UCSD-AML1 (cell line): ENCODE results near the gene DCDC2B.

Experiments used
- DNase-seq: peaks from one replicate; lab custom pipeline; 2025; ENCODE audit not compliant: unreplicated experiment; lab: John Stamatoyannopoulos, UW

Gene DCDC2B

DNA sequence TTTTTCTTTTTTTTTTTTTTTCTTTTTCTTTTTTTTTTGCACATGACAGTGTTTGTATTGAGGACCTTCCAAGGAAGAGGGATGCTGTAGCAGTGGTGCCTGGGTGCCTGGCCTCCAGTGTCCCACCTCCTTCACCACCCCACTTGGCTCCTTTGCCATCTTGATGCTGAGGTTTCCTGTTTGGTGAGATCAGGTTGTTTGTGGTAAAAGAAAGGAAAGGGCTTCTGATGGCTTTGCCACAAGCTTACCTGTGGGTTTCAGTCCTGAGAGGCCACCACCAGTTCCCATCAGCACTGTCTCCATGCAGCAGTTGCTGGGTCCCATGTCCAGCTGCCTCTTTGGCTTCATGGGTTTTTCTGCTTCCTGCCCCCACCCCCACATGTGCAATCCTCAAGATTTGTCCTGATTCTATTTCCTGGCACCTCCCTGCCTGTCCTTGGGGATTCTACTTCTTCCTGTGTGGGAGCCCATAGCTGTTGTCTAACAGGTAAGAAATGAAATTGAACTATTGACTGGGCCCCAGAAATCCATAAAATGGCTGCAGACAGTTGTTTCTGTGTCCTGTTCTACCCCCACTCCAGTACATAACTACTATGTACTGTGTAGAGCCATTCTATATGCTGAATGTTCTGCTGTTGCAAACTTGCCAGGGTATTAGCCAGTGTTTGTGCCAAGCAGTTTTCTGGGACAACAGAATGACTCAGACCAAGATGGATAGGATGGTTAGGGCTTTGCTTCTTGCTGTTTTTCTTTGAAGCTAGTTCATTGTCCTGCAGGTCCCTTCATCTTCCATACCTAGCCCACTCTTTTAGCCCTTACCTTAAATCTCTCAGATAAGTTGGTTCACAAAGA, 12.7 kb upstream of the DCDC2B start:
- no peak for DNase-seq

DNA sequence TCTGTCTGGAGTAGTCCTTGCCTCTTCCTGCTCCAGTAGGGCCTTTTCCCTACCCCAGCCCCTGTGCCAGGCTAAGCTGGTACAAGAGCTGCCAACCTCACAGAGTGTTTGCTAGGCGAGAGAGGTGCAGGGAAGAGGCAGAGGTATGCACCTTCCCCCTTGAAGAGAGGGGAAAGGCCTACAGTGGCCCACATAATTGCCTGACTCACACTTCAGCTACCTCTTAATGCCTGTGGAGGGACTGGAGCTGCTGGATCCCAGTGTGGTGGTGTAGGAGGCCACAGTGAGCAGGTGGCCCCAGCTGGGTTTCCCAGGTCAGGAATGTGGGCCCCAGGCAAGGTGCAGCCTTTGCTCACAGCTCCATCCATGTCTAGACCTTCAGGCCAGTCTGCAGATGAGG, 11.8 kb upstream of the DCDC2B start:
- DNase-seq = no peak

DNA sequence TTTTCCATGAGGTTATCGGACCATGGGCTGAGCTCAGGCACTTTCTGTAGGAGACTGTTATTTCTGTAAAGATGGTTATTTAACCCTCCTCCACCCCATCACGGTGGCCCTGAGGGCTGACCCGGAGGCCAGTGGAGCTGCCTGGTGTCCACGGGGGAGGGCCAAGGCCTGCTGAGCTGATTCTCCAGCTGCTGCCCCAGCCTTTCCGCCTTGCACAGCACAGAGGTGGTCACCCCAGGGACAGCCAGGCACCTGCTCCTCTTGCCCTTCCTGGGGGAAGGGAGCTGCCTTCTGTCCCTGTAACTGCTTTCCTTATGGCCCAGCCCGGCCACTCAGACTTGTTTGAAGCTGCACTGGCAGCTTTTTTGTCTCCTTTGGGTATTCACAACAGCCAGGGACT, 11.1 kb upstream of the DCDC2B start:
- DNase-seq = no peak

- DNase-seq = no peak
Measured at GRCh38 chr1:32198237-32199042, 10.4 kb upstream of the DCDC2B start.

DNA sequence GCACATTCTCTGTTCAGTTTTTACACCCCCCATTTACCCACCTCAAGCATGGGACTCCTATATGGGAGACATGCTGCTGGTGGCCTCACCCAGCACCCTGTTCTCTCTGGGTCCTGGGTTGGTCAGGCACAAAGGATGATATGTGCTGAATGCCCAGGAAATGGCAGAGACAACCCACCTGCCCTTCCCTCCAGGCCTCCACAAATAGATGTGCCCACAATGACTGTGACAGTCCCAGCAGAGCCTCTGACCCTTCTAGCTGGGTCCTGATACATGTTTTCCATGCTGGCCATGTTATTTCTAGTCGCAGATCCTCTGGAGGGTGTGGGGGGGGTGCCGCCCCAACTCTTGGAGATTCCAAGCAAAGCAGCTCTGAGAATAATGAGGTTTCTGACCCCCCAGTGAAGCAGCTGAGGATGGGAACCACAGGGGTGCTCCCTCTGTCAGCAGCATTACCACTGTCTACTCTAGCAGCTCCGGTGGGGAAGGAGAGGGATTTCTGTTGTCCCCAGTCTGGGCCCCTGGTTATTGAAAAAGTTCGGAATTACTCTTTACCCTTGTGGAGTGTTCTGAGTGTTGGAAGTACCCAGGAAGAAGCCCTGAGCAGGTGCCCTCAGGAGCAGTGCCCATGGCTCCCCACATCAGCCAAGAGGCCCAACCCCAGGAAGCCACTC, 9.7 kb upstream of the DCDC2B start:
- no peak for DNase-seq

DNA sequence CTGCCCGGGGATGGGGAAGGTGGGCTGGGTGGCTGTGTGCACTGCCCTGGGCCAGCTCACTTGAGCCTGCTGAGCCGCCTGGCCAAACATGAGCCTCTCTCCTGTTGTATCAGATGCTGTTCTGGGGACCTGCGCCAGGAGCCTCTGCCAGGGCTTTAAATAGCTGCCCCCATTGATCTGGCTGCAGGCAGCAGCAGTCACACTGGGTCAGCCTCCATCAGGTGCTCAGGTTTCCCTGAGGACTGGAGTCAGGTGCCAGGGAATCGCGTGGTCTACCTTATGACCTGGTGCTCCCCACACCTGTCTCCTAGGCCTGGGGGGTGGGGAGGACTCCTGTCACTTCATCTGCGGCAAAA, 9.2 kb upstream of the DCDC2B start:
- no peak for DNase-seq

DNA sequence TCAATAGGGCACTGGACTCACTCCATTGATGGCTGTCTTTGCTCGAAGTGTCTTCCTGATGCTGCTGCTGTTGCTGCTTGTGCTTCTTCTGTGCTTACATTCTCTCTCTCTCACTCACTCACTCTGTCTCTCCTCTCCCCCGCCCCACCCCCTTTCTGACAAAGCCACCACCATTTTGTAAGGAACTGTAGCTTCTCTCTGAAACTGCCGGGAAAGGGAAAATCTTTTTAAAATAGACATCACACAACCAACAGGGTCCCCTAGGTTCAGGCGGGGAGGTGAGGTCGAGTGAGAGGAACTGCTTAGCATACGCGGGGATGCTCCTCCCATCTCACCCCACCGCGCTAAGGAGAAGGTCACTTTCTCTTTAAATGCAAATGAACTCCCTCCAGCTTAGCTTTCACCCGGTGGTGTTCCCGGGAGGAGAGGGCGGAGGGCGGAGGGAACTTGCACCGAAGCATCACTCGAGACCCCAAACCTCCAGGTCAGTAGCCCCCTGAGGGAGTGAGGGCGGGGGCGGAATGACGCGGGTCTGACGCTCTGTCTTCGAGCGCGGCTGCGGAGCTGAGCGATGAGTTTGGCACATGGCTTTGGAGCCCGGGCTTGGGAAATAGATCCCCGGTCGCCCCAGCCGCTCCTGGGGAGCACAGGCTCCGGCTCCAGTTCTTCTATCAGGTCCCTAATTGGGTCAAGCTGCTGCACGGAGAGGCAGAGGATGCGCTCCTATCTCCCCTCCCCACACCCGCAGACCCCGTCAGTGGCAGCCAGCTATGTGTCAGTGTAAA, 8.5 kb upstream of the DCDC2B start, which contains the start of gene CCDC28B:
Gene CCDC28B (plus strand): TSS at position 370 of the 785 bp plus-strand sequence. CDS start 1,341 bp downstream, outside the sequence.
- DNase-seq = peak; percentile 52

DNA sequence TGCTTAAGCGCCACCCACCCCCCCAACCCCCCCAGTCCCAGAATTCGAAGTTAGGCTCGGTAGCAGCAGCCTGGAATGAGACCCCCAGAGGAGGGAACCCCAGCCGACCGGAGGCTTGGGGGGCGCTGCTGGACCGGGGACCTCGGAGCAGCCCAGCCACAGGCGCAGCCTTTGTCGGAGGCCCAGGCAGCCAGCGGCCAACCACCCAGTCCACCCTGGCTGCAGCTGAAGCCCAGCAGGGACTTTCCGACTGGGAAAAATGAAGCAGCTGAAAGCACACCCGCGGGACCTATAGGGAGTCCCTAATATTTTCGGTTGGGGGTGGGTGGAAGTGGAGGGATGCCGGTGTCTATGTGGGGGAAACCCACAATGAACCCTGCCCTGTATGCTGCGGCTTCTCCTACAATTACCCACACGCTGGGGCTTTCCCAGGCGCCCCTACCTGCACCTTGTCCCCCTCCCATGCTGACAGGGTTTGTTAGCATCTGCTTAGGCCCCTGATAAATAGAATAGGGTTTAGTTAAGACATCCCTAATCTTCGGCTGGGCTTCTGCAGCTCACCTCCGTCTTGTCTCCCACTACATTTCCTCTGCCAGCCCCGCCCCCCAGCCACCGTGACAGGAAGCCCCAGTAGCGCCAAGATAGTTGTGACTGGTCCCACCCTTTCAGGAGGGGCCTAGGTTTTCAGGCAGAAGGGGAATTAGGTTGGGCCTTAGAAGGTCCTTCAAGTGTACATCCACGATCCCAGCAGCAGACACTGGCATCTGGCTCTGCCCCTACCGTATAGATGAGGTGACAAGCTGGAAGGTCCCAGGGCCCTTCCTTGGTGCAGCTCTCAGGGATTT, 7.7 kb upstream of the DCDC2B start:
- peak; percentile 76 for DNase-seq

GRCh38 chr1:32204943-32205361, 3.9 kb upstream of the DCDC2B start:
- no peak for DNase-seq

- peak; percentile 78 for DNase-seq
Measured at GRCh38 chr1:32205401-32206370, 3.2 kb upstream of the DCDC2B start, which contains the start of gene IQCC. IQCC (plus strand) TSS chr1:32205671; CDS start chr1:32205682, 11 bp downstream.

GRCh38 chr1:32208469-32208868, 420 bp upstream of the DCDC2B start:
- no peak for DNase-seq

GRCh38 chr1:32215629-32216480, 7.0 kb downstream of the DCDC2B start:
- DNase-seq = peak; percentile 64

DNA sequence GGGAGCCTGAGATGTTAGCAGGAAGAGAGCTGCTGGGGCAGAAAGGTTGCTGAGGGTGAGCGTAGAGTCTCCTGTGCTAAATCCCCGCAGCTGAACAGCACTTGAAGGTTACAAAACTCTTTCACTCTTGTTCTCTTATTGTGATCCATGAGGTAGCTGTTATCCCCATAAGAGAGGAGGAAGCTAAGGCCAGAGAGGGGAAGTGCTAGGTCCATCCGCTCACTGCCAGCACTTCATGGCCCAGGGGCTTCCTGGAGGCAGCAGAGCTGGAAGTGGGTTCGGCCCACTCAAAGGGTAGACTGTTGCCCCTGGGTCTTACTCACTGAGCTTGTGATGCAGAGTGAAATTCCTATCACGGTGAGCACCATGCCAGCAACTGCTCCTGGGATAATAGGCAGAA, 7.7 kb downstream of the DCDC2B start:
- DNase-seq = no peak

DNA sequence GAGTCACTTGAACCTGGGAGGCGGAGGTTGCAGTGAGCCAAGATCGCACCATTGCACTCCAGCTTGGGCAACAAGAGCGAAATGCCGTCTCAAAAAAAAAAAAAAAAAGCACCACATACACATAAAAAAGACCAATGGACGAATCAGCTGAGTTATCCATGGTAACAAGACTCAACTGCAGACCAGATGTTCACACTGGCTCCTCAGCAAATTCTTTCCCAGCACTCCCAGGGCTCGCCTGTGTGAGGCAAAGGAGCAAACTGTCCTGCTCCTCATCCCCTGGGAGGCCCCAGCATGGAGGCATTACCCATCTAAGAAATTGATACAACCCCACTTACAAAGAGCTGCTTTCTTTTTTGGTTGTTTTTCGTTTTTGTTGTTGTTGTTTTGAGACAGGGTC, 10.1 kb downstream of the DCDC2B start:
- DNase-seq = no peak

DNA sequence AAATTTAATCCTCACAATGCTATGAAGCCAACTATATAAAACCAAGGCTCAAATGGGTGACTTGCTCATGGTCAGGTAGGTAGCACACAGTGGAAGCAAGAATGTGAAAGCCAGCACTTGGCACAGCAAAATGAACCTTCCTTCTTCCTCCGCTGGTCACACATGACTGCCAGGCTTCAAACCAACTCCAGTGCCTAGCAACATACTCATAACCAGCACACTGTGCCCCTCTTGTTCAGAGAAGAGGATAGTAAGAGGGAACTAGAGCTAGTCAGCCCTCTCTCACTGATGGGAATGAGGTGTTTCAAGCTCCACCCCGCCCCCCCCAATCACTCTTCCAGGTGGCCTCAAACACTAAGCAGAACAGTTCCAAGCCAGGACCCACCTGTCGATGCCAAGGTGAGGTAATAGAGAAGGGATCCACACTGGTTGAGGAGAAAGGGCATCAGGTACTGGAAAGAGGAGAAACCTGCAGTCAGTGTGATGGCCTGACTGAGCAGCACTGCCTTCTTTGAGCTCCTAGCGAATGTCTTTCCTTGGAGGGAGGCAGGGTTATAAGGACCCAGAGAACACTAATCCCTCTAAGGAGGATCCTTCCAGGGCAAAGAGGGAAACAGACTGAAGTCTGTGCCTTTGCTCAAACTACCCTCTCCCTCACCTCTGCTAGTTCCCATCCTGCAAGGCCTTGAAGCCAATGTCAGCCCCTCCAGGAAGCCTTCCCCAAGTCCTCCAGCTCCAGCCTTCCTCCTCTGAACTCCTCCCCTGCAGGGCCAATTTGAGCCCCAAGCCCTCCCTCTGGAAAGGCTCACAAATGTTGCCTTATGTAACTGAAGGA, 12.1 kb downstream of the DCDC2B start:
- no peak for DNase-seq

DNA sequence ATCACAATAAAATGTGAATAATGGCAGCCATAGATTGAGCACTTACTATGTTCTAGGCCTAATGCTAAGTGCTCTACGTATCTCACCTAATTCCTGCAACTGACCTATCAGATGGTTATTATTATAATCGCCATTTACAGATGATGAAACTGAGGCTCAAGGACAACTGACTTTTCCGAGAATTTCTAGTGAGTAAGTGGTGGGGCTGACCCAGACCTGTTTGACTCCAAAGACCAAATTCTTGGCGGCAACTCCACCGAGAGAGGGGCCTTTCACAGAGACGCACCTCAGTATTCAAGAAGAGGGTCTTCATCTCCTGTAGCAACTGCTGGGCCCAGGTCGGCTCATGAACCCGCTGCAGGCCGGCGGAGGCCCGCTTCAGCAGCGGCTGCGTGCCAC, 12.7 kb downstream of the DCDC2B start:
- no peak for DNase-seq
